Measurements from ENCODE around the gene APBB1IP.

- TF ChIP-seq CTCF (IDR thresholded peaks at IDR 0.05) (no peak), E2F1 (CRISPR knock-in tag; IDR thresholded peaks at IDR 0.05) (no peak), FOXP4 (CRISPR knock-in tag; IDR thresholded peaks at IDR 0.05) (no peak), CREM (CRISPR knock-in tag; IDR thresholded peaks at IDR 0.05) (no peak), ESRRA (CRISPR knock-in tag; IDR thresholded peaks at IDR 0.05; ENCODE audit: borderline replicate concordance) (no peak)
These were observed 1.3 kb upstream of the APBB1IP start for GRCh38 chr10:26436848-26437247.
